ENCODE results near the gene CPNE1.

The CPNE1 gene

GRCh38 chr20:35652641-35653429 is 11.9 kb downstream of the CPNE1 start:
- no peak for DNase-seq

DNA sequence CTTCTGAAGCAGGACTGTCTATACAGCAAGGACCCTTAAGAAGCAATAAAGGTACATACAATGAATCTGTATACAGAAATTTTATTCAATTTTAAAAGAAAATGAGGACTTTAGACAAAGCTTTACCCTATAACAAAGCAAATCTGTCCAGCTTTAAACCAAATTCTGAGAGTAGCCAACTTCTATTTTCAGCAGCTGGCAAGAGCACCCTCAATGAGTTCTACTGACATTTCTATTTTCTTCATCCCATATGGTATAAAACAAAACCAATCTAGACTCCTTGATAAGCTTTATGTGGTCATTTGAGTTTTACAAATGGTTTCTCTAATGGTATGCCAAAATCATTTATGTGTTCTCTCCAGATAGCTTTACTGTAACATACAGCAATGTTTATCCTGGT is 12.7 kb downstream of the CPNE1 start:
- no peak for DNase-seq

GRCh38 chr20:35650632-35651031 is 14.1 kb downstream of the CPNE1 start:
- no peak for DNase-seq

GRCh38 chr20:35648836-35649235 is 15.9 kb downstream of the CPNE1 start:
- no peak for DNase-seq

GRCh38 chr20:35644806-35645205 is 19.9 kb downstream of the CPNE1 start:
- no peak for DNase-seq

DNA sequence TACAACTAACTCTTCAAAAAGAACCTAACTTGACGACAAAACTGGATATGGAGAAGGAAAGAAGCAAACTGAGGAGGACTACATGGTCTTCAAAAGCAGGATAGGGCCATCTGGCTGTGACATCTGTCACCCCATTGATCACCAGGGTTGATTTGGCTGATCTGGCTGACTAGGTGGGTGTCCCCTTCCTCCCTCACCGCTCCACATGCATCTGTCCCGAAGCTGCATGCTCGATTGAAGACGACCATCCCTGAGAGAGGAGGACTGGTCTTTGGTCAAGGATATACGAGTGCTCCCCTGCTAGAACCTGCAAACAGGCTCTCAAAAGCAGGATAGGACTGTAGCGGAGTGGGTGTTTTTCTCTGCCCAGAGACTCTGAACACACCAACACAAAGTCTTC is 21.7 kb downstream of the CPNE1 start:
- DNase-seq = no peak

GRCh38 chr20:35641743-35642142 is 23.0 kb downstream of the CPNE1 start:
- DNase-seq = no peak

DNA sequence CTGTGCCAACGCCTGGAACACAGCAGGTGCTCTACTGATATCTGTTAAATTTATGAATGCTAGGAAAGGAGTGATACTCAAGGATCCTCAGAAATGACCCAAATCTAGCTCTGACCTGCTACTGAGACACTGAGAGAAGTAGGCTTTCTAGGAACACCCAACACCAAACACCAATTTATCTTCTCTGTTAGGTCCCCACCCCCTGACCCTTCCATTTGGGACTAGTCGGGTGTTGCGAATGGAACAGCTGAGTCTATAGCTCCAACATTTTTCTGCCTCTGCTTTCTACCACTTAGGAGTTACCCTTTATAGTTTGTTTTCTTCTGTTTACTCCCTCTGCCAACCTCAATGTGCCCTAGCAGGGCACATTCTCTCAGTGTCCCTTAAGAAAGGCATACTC is 24.0 kb downstream of the CPNE1 start:
- DNase-seq = no peak

DNA sequence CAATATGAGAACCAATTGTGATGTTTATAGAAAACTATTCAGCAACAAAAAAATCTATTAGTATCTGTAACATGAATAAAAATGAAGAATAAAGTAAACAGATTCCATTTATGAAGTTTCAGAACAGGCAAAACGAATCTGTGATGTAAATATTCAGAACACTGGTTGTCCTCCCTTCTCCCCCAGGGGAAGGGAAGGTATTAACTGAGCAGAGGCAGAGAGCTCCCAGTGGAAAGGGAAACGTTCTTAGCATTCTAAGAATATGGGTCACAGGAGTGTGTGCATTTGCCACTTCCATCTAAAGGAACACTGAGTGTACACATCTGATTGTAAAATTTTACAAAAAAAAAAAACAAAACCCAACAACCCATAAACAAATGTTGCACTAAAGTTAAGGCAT is 25.9 kb downstream of the CPNE1 start:
- no peak for DNase-seq

DNA sequence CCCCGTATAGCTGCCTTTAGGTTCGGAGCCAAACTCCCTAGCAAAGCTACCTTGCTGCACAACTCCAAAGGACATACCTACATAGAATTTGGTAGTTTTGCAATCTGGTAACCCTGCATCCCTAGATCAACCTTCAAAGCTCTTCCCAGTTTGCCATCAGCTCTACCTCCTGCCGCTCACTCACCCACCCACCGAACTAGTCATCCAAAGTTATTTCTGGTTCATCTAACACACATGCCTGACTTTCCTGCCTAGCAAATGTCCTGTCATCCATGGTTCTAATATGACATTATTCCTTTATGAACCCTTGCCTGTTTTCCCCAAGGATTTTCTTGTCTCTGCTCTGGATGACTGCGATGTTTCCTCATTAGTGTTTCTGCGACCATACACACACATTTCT is 27.4 kb downstream of the CPNE1 start:
- no peak for DNase-seq

GRCh38 chr20:35636095-35636494 is 28.6 kb downstream of the CPNE1 start:
- no peak for DNase-seq

DNA sequence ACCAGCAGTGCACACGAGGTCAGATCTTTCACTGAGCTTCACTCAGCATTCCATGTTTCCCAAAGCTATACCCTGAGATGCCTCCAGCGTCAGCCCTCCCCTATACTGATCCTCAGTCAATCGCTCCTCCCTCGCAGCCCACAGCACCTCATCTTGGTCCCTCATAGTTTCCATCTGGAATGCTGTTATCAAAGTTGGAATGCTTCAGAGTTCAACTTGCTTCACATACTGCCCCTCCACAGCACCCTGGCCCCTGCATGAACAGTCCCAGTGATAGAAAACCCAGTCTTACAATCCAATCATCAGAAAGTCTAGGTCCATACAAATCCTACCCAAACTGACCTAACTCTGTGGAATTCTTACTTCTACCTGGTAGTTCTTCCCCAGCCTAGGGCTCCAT is 29.0 kb downstream of the CPNE1 start:
- DNase-seq = no peak

DNA sequence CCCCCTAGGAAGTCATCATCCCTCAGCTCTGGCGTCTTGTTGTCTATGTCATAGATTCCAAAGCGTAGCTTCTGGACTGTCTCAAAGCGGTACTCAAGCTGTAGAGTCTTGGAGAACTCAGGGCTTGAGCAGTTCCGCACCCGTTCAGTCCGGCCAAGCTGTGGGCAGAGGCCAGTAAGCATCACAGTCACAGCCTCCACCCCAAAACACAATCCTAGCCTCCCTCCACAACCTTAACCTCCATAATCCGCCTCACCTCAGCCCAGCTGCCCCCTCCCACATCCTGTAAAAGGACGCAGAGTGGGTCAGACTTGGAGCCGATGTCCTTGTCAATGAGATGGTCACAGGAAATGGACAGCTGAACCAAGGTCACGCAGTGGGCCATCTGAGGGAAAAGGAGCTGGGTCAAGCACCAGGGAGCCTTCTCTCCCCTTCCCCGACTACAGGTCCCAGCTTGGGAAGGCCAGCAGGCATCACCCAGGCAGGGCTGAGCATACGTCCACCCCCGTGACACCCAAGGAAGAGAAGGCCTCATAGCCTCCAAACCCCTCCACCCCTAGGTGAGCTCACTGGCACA is 32.1 kb downstream of the CPNE1 start:
- no peak for DNase-seq

DNA sequence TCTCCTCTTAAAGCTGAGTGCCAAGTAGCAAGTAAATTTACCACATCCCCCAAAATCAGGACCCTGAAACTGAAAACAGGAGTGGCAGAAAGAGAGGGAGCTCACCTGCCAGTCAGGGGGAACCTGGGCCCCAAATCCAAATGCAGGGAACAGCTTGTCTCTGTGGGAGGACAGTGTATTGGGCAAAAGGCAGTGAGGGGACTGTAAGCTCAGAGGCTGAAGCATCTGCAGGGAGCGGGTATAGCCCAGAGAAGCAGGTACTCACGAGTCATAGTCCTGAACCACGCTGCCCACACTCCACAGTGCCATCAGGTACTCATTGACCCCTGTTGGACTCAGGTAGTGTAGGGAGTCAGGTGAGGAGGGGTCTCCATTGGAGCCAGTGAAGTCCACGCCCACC is 34.1 kb downstream of the CPNE1 start:
- no peak for DNase-seq

DNA sequence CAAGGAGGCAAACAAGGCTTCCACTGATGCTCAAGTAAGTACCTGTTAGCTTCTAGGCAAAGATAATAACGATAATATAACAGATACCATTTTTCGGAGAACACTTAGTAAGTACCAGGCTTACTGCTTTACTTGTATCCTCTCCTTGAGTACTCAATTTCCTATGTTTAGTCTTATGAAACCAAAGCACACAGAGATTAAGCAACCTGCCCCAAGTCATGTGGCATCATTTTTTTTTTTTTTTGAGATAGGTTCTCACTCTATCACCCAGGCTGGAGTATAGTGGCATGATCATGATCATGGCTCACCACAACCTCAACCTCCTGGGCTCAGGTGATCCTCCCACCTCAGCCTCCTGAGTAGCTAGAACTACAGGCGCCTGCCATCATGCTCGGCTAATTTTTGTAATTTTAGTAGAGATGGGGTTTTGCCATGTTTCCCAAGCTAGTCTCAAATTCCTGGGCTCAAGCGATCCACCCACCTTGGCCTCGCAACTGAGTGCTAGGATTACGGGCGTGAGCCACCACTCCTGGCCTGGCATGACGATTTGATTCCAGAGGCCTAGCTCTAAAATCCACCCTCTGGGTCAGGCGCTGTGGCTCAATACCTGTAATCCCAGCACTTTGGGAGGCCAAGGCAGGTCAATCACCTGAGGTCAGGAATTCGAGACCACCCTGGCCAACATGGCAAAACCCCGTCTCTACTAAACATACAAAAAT is 35.1 kb downstream of the CPNE1 start:
- no peak for DNase-seq

DNA sequence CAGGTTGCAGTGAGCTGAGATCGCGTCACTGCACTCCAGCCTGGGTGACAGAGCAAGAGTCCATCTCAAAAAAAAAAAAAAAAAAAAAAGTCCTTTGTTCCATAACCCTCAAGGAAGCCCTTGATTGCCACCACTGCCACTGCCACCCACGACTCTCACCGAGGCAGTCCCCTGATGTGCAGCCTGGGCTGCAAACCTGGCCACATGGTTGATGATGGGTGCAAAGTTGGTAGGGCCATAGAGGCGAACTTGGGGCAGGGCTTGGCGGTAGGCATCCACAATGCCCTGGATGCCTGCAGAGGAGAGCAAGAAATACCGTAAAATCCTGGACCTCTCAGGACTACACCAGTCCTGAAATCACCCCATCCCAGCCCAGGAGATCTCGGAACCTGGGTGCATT is 37.6 kb downstream of the CPNE1 start:
- no peak for DNase-seq

DNA sequence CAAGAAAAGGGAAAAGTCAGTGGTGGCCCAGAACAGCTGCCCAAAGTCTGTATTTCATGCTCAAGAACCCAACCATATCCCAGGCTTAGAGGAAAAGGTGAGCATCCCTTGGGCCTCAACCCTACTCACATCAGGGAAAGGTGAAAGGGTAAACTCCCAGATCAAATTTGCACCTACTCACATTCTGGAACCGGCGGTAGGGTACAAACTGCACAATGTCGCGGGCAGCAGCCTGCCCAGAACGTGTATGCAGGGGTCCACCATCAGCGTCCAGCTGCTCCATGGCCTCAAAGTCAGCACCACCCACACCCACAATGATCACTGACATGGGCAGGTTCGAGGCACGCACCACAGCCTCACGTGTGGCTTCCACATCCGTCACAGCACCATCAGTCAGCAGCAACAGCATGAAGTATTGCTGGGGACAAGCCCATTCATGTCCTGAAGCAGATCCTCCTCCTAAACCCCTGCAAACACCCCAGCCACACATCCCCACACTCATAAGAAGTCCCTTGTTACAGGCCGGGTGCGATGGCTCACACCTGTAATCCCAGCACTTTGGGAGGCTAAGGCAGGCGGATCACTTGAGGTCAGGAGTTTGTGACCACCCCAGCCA is 38.2 kb downstream of the CPNE1 start:
- DNase-seq = no peak

GRCh38 chr20:35625584-35626385 is 38.9 kb downstream of the CPNE1 start:
- no peak for DNase-seq

- no peak for DNase-seq
These were observed 43.1 kb downstream of the CPNE1 start for GRCh38 chr20:35621560-35621946.

DNA sequence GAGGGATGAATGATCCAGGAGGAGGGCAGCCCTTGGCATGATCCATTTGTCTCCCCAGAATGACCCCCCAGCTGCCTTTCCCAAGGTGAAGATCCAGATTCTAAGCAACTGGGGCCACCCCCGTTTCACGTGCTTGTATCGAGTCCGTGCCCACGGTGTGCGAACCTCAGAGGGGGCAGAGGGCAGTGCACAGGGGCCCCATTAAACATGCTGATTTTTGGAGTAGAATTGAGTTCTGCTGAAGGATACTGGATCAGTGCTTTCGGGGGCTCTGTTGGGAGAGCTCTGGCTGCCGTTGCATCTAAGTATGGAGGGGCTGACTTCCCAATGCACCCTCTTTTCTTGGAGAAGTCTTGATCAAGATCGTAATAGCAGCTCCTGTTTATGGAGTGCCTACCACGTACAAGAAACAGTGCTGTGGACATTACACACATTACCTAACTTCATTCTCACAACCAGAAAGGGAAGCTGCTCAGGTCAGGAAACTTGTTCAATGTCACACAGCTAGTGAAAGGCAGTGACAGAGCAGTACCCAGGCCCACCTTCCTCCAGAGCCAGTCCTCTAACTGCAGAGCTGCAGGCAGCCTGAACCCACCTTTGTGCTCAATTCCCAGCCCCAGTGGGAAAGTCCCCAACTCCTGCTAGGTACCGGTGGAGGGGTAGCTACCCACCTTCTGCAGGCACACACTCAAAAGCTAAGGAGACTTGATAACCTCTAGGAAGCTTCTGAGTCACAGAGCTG is 43.7 kb downstream of the CPNE1 start:
- DNase-seq = no peak

GRCh38 chr20:35619196-35620095 is 45.3 kb downstream of the CPNE1 start:
- DNase-seq = no peak

Data from cortex of kidney (tissue), 1 donor.